Measurements from ENCODE around the gene SLC13A3. TPM values are rescaled to one million over a fixed set of nuclear protein-coding genes. Genes with fewer than 3 reads are reported as not detected.

The SLC13A3 gene
- total and polyA plus RNA-seq, 4 donors: 1.1 to 2.4 (median 2.0) TPM

DNA sequence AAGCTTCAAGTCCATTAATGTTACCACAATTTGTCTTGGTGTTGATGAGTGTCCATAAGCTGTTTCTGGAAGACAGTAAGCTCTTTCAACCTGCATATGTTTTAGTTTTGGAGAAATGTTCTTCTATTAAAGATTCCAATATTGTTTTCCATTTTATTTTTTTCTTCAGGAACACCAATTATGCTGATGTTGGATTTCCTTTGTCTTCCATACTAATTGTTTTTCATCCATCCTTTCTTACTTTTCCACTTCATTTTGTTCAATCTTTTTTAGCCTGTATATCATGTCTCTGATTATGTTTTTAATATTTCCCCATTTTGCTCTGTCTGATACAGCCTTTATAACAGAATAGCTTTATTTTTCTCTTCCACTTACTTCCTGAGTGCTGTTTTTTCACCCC is 21.9 kb downstream of the SLC13A3 start:
- Histone ChIP-seq H3K27me3 (ENCODE audit: control insufficient read depth in 3 of 3, insufficient read depth in 3 of 3, low read length in 2 of 3) (no peaks in the 10 kb centered on the region), H3K27ac (ENCODE audit: low read depth in 1 of 2, low read length in 1 of 2) (no peak overlapping the region), H3K36me3 (ENCODE audit: control insufficient read depth in 4 of 4, insufficient read depth in 4 of 4, low read length in 4 of 4) (no peaks in the 10 kb centered on the region), H3K9me3 (ENCODE audit: control insufficient read depth in 4 of 4, insufficient read depth in 3 of 4, low read length in 3 of 4) (peaks cover 0 to 9% (median 2%) of the 10 kb centered on the region in 4 donors), H3K4me3 (no peak overlapping the region), H3K4me1 (ENCODE audit: control insufficient read depth in 5 of 5, insufficient read depth in 5 of 5, low read length in 5 of 5) (no peaks in the 10 kb centered on the region), H3K9ac (ENCODE audit: insufficient read depth in 1 of 2, low read length in 2 of 2) (no peak overlapping the region)
- DNase-seq: no peak
- no peak for ATAC-seq (ENCODE audit: insufficient read depth, low FRiP score)
- no peak for TF ChIP-seq CTCF (IDR thresholded peaks at IDR 0.05; ENCODE audit: control extremely low read depth, extremely low read depth)

- Histone ChIP-seq H3K27ac (ENCODE audit: low read depth in 1 of 2, low read length in 1 of 2) (no peak overlapping the region), H3K4me3 (no peak overlapping the region), H3K4me1 (ENCODE audit: control insufficient read depth in 5 of 5, insufficient read depth in 5 of 5, low read length in 5 of 5) (no peaks in the 10 kb centered on the region), H3K27me3 (ENCODE audit: control insufficient read depth in 3 of 3, insufficient read depth in 3 of 3, low read length in 2 of 3) (no peaks in the 10 kb centered on the region), H3K36me3 (ENCODE audit: control insufficient read depth in 4 of 4, insufficient read depth in 4 of 4, low read length in 4 of 4) (no peaks in the 10 kb centered on the region), H3K9ac (ENCODE audit: insufficient read depth in 1 of 2, low read length in 2 of 2) (no peak overlapping the region), H3K9me3 (ENCODE audit: control insufficient read depth in 4 of 4, insufficient read depth in 3 of 4, low read length in 3 of 4) (peaks cover 0 to 11% (median 2%) of the 10 kb centered on the region in 4 donors)
- no peak for TF ChIP-seq CTCF (IDR thresholded peaks at IDR 0.05; ENCODE audit: control extremely low read depth, extremely low read depth)
- no peak for ATAC-seq (ENCODE audit: insufficient read depth, low FRiP score)
- WGBS, 2 donors: 69 to 80% methylated on average over 4 of the region's 4 CpGs
- DNase-seq: no peak
Observed at GRCh38 chr20:46627234-46627633, 24.0 kb downstream of the SLC13A3 start.

DNA sequence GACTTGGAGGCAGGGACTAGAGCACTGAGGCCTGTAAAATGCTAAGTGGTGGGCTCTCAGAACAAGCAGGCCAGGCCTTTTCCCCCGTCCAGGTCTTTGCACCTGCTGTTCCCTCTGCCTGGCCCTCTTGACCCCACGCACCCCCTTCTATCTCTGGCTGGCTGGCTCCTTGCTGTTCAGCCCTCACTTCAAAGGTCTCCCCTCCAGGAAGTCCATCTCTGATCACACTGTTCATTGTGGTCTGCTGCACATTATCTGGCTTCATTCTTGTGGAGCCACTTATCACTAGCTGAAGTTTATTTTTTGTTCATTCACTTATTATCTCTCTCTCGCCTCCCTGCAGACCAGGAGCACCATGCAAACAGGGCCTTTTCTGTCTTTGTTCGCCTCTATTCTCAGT is 24.5 kb downstream of the SLC13A3 start:
- Histone ChIP-seq H3K4me3 (no peak overlapping the region), H3K4me1 (ENCODE audit: control insufficient read depth in 5 of 5, insufficient read depth in 5 of 5, low read length in 5 of 5) (no peaks in the 10 kb centered on the region), H3K27ac (ENCODE audit: low read depth in 1 of 2, low read length in 1 of 2) (no peak overlapping the region), H3K9ac (ENCODE audit: insufficient read depth in 1 of 2, low read length in 2 of 2) (no peak overlapping the region), H3K9me3 (ENCODE audit: control insufficient read depth in 4 of 4, insufficient read depth in 3 of 4, low read length in 3 of 4) (peaks cover 0 to 11% (median 2%) of the 10 kb centered on the region in 4 donors), H3K36me3 (ENCODE audit: control insufficient read depth in 4 of 4, insufficient read depth in 4 of 4, low read length in 4 of 4) (no peaks in the 10 kb centered on the region), H3K27me3 (ENCODE audit: control insufficient read depth in 3 of 3, insufficient read depth in 3 of 3, low read length in 2 of 3) (no peaks in the 10 kb centered on the region)
- WGBS, 2 donors: 78 to 82% methylated on average over 4 of the region's 4 CpGs
- no peak for ATAC-seq (ENCODE audit: insufficient read depth, low FRiP score)
- no peak for TF ChIP-seq CTCF (IDR thresholded peaks at IDR 0.05; ENCODE audit: control extremely low read depth, extremely low read depth)
- DNase-seq: no peak

DNA sequence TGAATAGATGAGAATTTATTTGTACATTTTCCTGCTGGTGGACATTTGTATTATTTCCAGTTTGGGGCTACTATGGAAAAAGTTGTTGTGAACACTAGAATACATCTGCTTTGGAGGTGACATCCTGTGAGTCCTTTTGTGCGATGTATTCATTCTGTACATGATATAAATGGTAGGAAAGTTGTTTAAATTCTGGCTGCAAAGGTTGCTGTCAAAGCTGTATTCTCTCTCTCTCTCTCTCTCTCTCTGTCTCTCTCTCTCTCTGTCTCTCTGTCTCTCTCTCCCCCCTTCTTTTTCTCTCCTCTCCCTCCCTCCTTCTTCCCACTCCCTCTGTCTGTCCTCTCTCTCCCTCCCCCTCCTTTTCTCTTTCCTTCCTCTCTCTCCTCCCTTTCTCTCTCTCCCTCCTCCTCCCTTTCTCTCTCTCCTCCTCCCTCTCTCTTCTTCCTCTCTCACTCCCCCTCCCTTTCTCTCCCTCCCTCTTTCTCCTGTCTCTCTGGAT is 25.3 kb downstream of the SLC13A3 start:
- no peak for DNase-seq
- H3K27me3 ChIP-seq (ENCODE audit: control insufficient read depth in 3 of 3, insufficient read depth in 3 of 3, low read length in 2 of 3): no peaks in the 10 kb centered on the region
- no peak overlapping the region for H3K27ac ChIP-seq (ENCODE audit: low read depth in 1 of 2, low read length in 1 of 2)
- no peak for ATAC-seq (ENCODE audit: insufficient read depth, low FRiP score)
- no peak overlapping the region for H3K4me3 ChIP-seq
- no peak for TF ChIP-seq CTCF (IDR thresholded peaks at IDR 0.05; ENCODE audit: control extremely low read depth, extremely low read depth)
- no peak overlapping the region for H3K9ac ChIP-seq (ENCODE audit: insufficient read depth in 1 of 2, low read length in 2 of 2)
- H3K9me3 ChIP-seq (ENCODE audit: control insufficient read depth in 4 of 4, insufficient read depth in 3 of 4, low read length in 3 of 4): peaks cover 0 to 11% (median 2%) of the 10 kb centered on the region in 4 donors
- no peaks in the 10 kb centered on the region for H3K36me3 ChIP-seq (ENCODE audit: control insufficient read depth in 4 of 4, insufficient read depth in 4 of 4, low read length in 4 of 4)
- WGBS, 2 donors: 93 to 100% methylated on average over 1 of the region's 1 CpG
- H3K4me1 ChIP-seq (ENCODE audit: control insufficient read depth in 5 of 5, insufficient read depth in 5 of 5, low read length in 5 of 5): no peaks in the 10 kb centered on the region
